ENCODE data around the gene SERINC2. TPM values are rescaled to one million over a fixed set of nuclear protein-coding genes. Genes with fewer than 3 reads are reported as not detected.

SERINC2 gene
- total RNA-seq, 1 donor from 2014 or later = 38.6 TPM

- no peak for DNase-seq (ENCODE audit: low read depth)
Observed at GRCh38 chr1:31433396-31433930, 20.4 kb downstream of the SERINC2 start.

- DNase-seq (ENCODE audit: low read depth) = no peak
Observed at GRCh38 chr1:31434101-31434871, 21.3 kb downstream of the SERINC2 start.

- no peak for DNase-seq (ENCODE audit: low read depth)
Observed at GRCh38 chr1:31434979-31435378, 22.0 kb downstream of the SERINC2 start.

DNA sequence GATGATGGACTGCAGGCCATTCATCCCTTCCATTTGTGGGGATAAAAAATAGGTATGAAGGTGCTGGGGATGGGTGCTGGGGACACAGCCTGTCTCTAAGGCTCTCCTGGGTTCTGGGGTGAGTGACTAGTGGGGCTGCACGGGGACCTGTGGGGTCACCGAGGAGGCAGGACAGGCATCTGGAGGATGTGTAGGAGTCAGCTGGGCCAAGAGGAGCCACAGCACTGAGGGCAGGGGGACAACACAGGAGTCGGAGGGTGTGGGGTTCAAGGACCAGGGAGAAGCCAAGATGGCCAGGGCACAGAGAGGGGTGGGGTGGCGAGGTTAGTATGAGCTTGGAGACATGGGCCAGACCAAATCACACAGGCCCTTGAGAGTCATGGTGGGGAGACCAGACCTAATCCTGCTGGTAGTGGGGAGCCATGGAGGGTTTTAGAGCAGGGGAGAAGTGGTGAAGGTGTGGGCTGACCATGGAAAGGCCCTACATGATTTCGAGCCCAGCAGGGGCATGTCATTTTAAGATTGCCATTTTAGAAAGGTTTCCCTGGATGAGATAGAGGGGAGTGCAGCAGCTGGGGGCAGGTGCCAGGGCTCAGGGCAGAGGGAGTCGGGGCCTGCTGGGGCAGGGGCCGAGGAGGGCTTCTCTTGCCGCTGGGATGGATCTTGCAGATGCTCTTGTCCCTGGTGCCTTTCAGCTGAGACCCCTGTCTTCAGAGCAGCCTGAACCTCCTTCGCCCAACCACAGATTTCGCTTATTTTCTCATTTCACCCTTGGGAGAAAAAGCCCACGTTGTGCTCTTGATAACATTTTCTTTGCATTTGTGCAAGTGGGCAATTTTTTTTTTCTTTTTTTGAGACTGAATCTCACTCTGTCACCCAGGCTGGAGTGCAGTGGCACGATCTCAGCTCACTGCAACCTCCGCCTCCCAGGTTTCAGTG lies 22.7 kb downstream of the SERINC2 start:
- DNase-seq (ENCODE audit: low read depth) = no peak

DNA sequence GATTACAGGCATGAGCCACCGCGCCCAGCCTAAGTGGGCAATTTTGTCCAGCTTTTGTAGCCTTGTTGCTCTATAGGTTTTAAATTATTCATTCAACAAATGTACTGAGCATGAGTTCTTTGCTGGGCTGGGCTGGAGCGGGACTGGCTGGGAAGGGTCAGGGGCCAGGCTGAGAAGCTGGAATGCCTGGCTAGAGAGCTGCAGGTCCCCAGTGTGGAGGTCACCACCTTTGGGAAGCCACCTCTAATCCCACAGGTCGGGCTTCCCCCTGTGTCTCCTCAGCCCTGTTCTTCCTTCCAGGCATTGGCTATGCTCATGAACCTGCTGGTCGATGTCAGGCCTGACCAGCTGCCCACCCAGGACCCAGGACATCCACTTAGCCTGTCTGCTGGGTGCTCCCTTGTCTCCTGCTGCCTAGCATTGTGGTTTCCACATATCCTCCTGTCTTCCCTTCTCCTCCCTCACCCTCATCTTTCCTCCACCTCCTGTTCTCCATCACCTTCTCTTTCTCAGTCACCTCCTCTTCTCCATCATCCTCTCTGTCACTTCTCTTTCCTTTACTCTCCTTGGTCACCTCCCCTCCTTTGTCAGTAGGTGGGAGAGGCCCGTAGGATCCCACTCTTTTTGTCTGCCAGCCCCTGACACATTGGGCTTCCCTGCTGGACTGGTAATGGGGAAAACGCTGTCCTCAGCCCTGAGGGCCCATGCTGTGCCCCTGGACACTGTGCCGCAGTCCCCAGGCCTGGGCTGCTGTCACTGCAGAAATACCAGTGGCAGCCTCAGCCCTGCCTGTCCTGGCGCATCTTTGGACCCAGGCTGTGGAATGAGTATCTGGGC lies 23.8 kb downstream of the SERINC2 start:
- no peak for DNase-seq (ENCODE audit: low read depth)

- DNase-seq (ENCODE audit: low read depth) = no peak
Observed at GRCh38 chr1:31437433-31438037, 24.5 kb downstream of the SERINC2 start.

GRCh38 chr1:31439276-31439675 lies 26.3 kb downstream of the SERINC2 start:
- DNase-seq (ENCODE audit: low read depth) = no peak

GRCh38 chr1:31441073-31441472 lies 28.1 kb downstream of the SERINC2 start:
- DNase-seq (ENCODE audit: low read depth) = no peak

GRCh38 chr1:31441558-31441957 lies 28.5 kb downstream of the SERINC2 start:
- DNase-seq (ENCODE audit: low read depth) = no peak

DNA sequence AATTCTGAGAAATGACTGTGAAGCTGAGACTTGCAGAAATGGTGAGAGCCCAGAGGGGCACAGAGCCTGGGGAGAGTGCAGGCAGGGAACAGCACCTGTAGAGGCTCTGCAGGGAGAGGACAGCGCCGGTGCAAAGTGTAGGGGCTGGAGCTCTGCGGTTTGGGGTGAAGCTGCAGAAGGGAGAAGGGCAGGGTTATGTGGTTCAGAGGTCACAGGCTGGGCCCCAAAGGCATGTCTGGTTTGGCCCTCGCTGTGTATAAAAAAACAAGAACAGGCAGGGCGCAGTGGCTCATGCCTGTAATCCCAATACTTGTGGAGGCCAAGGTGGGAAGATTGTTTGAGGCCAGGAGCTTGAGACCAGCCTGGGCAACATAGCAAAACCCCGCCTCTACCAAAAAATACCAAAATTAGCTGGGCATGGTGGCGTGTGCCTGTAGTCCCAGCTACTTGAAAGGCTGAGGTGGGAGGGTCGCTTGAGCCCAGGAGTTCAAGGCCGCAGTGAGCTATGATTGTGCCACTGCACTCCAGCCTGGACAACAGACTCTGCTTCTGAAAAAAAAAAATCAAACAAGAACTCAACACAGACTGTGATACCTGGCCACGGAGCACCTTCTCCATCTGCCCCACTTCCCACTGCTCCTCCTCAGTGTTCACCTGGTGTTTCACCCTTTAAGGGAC lies 29.1 kb downstream of the SERINC2 start:
- no peak for DNase-seq (ENCODE audit: low read depth)

GRCh38 chr1:31442648-31442994 lies 29.6 kb downstream of the SERINC2 start:
- DNase-seq (ENCODE audit: low read depth) = no peak

GRCh38 chr1:31443673-31444072 lies 30.7 kb downstream of the SERINC2 start:
- DNase-seq (ENCODE audit: low read depth) = no peak

DNA sequence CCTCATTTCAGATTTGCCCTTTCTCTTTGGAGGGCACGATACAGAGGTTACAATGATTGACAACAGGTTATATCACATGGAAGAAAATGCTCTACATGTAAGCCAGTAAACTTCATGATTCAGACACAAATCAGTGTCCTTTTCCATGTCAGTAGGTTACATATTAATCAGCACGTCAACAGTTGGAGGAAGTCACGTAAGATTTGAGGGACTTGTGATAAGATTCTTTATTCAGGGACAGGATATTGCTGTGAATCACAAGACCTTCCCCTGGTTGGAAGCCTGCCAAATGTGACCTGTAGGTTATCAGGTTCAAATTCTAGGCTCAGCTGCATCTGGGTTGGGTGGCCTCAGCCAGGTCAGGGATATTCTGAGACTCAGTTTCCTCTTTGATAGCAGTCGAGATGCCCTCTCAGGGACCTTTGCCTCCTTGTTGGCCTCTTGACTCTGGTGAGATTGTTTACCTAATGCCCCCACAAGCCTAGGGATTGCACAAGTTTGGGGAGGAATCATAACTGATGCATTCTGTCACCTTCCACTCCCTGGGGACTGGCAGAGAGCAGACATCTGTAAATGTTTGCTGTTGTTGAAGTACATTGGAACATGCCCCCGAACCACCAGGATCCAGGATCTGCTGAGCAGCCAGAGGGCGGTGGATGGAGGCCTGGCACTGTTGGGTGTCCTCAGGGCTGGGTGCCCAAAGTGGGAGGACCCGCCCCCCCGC lies 31.9 kb downstream of the SERINC2 start:
- DNase-seq (ENCODE audit: low read depth) = peak; percentile 71

- no peak for DNase-seq (ENCODE audit: low read depth)
Observed at GRCh38 chr1:31445951-31446350, 32.9 kb downstream of the SERINC2 start.

DNA sequence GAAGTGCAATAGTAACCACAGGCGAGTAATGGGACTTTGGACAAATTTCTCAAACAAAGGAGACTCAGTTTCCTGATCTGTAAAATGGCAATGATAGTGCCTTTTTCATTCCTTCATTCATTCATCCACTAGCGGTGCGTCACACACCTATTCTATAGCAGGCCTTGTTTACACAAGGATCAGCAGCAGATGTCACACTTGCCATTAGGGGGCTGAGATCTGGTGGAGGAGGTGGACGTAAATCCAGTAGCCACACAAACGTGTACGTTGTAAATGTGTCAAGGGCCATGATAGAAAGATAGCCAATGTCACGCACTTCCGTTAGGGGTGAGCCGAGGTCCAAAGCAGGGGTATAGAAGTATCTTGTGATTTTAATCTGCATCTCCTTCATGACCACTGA lies 34.2 kb downstream of the SERINC2 start:
- DNase-seq (ENCODE audit: low read depth) = no peak

DNA sequence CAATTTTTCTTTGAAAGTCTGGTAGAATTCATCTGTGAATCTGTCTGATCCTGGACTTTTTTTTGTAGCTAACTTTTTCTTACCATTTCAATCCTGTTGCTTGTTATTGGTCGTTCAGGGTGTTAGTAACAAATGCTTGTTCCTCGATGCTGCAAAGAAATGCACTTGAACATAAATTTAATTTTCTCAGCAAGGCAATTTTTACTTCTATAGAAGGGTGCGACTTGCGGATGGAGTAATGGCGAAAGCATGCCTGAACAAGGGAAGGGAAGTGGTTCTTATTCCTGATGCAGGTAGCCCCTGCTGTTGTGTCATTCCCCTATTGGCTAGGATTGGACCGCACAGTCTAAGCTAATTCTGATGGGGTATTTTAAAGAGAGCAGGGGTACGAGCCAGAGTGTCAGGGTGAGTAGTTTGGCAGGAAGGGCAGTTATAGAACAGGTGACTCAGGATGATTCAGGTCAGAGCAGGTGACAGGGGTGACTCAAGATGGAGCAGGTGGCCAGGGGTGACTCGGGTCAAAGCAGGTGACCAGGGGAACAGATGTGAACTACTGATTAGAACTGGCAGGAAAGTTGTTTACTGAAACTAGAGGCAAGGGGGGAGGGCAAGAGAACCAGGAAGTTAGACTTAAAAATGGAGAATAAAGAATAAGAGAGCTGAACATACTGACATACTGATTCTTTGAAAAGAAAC lies 40.5 kb downstream of the SERINC2 start:
- no peak for DNase-seq (ENCODE audit: low read depth)

DNA sequence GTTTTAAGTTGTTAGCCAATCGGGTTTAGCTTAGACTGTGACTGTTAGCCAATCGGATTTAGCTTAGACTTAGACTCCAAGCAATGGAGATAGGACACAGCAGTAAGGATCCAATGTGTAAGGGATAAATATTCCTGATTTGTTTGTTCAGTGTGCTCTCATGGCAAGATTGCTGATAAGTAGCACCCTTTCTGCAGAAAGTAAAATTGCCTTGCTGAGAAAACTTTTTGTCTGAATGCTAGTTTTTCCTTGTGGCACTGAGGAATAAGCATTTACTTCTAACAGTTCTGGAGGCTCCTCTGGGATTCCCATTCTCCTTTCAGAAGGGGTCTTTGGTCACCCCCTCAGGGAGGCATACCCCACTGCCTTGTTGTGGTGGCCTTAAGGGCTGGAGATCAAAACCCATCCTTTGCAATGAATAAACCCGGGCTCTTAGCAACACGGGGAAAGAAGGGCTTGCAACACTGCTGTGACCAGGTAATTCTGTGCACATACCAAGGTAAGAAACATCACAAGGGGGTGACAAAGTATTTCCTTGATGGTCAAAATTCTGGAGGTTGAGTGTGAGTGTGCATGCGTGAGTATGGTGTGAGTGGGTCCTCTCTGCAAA lies 45.4 kb downstream of the SERINC2 start:
- no peak for DNase-seq (ENCODE audit: low read depth)

DNA sequence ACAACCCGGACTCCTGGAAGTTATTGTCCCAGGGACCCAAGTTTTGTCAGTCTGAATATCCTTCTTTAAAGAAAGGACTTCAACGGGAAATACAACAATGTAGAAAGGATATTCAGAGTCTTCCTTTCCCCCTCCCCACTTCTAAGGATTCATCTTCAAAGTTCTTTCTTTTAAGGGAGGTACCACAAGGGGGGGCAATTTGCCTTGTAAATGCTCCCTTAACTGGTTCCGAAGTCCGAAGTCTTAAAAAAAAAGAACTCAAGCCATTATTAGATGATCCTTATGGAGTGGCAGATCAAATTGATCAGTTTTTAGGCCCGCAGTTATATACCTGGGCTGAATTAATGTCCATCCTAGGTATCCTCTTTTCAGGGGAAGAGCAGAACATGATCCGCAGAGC lies 47.0 kb downstream of the SERINC2 start:
- peak; percentile 25 for DNase-seq (ENCODE audit: low read depth)
